Measurements from ENCODE around the gene BMPR1A.

BMPR1A gene

DNA sequence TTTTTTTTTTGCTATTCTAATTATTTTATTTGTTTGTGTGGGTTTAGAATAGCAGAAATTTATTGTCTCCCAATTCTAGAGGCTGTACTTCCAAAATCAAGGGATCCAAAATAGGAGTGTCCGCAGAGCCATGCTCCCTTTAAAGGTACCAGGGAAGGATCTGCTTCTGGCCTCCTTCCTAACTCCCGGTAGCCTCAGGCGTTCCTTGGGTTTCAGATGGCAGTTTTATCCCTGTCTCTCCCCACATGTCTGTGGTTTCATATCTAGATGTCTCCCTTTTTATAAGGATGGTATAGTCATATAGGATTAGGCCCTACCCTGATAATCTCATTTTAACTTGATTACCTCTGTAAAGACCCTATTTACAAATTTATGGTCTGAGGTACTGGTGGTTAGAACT is 48.4 kb downstream of the BMPR1A start:
- DNase-seq = no peak

DNA sequence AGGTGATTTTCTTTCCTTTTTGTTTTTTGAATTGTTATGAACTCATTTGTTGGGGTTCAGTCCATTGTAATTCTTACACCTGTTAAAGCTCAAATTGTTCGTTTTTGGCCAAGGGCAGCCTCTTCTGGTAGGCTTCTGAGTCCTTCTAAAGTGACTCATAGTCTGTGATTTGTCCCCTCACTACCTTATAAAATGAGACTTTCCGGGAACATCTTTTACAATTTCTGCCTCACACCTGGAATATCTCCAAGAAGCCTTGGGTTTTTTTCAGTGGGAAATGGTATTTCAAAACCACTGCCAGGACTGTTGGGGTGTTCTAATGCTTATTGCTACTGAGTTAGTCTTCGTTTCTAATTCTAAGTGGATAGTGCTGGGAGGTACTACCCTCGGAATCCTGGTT is 56.7 kb downstream of the BMPR1A start:
- no peak for DNase-seq

DNA sequence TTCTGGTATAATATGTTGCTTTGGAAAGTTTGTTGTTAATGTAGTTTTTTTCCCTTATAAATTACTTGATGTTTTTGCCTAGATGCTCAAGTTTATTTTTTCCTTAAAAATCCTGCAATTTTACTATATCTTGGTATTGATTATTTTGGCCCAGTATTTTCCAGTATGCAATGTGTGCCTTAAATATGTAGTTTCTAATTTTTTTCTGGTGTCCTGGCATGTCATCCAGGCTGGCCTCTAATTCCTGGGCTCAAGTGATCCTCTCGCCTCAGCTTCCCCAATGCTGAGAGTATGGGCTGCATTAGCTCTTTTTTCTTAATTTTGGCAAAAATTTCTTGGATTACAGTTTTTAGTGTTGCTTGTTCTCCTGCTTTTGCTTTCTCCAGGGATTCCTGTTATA is 57.6 kb downstream of the BMPR1A start:
- no peak for DNase-seq

DNA sequence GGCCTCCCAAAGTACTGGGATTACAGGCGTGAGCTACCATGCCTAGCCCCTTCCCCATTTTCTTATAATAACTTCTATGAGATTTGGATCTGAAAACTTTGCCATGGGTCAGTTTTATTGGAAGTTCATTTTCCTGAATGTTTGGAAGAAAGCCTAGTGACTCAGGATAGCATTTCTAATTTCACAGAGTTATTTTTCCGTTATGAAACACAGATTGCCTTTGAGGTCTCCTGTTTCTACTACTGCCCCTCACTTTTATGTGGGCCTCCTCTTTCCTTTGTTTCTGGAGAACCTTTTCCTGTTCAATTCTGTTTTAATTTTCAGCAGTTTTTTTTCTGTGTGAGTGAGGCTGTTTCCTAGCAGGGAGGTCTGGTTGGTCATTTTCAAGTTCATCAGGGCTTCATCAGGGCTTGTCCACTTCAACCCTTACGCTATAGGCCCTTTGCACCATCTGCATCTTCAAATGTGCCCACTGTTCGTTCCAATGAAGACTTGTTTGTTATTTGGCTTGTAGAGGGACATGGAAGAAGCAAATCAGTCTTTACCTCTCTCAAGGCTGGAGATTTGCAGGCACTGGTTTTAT is 58.7 kb downstream of the BMPR1A start:
- DNase-seq = no peak

DNA sequence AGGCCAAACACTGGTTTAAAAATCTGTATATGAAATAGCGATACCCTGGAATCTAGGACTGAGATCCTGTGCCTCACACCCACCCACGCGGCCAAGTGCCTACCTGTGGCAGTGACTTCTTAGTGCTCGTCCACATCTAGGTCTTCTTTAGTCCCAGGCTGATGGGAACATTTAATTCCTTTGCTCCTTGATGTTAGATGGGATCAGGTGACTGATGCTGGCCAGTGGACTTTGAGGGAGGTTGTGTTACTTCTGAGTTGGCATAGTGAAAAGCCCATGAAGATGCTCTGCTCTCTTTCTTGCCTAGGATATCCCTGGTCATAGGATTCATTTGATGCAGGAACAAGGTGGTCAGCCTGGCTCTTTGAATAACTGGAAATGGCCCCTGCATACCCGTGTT is 59.2 kb downstream of the BMPR1A start:
- no peak for DNase-seq

DNA sequence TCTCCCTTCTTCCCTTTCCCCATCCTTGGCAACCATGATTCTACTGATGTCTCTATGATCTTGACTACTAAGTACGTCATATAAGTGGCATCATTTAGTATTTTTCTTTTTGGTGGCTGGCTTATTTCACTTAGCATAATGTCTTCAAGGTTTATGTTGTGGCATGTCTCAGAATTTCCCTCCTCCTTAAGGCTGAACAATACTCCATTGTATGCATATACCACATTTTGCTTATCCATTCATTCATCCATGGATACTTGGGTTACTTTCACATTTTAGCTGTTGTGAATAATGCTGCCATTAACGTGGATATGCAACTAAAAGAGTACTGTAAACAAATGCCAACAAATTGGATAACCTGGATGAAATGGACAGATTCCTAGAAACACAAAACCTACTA is 60.8 kb downstream of the BMPR1A start:
- no peak for DNase-seq

DNA sequence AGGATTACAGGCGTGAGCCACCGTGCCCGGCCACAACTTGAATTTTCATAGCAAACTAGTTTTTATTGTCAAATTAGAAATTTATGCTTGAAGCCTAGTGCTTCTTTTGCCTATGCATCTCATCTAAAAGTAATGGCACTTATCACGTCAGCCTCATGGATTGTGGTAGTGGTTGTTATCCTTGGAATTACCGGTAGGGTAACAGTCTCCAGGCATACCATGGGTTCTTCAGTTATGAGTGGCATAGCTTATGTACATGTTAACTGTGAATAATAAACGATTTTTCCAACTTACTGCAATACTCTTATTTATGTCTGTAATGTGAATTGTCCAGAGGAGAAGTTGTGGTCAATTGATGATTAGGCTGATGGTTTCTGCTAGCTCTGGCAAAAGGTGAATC is 63.1 kb downstream of the BMPR1A start:
- no peak for DNase-seq

DNA sequence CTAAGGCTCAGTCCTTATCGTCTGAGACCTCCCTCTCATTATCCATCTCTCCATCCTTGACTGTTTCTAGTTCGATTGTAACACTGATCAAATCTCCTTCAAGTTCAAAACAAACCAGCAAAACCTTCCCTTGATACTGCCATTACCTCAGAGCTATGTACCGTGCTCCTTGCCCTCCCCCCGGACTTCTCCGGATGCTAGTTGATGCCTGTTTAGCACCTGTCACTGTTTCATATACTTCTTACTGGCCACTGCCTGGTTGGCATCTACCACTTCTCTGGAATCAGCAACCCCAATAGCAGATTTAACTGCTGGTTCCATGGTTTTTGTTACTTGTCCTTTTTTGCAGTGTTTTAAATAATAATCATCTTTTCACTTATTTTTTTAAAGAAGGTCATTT is 64.1 kb downstream of the BMPR1A start:
- no peak for DNase-seq

DNA sequence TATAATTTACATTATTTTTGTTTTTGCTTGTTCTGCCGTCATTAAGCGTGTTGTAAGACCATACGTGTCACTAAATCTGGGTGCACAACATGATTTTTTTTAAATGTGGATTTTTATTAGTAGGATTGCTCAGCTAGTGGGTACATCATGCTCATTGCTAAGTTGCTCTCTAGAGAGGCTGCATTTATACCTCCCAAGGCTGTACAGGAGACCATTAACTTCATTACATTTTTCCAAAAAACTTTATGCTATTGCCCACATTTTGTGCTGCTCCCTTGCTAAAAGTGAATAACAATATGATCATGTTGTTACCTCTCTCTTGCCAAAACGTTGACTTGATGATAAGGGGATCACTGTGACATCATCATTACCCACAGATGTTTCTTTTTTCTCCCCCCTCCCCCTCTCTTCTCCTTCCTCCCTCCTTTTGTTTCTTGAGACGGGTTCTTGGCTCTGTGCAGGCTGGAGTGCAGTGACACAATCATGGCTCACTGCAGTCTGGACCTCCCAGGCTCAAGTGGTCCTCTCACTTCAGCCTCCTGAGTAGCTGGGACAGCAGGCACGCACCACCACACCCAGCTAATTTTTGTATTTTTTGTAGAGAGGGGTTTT is 65.1 kb downstream of the BMPR1A start:
- no peak for DNase-seq

DNA sequence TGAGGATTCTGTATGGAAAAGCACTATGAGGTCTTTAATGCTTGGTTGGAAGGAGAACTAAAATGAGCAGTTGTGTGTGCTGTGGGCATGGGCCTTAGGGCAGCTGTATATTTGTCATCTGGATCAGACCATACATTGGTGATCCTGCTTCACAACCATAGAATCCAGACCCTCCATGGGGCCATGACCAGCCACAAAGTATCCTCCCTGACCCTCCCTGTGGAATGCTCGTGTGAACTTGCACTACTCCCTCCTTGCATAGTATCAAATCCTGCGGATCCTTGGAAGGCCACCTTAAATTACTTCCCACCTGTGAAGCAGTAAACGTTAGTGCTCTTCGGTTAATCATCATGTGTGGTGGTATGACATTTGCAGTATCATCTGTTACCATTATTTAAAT is 67.1 kb downstream of the BMPR1A start:
- DNase-seq = no peak

DNA sequence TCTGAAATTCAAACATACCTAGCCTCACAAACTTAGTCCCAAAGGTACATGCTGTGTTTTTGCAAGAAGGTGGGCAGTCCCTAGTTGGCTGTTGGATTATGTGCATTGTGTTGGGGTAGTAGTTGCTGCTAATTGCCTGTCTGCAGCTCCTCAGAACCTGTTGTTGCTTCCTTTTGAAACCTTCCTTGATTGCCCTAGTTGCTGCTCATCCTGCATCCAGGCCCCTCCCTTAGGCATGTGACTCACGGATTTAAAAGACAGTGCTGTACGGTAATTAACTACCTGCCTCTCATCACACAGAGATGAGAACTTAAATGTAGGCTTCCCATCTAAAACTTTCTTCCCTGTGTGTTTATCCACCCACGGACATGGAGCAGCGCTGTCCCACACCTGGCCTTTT is 67.7 kb downstream of the BMPR1A start:
- DNase-seq = no peak

DNA sequence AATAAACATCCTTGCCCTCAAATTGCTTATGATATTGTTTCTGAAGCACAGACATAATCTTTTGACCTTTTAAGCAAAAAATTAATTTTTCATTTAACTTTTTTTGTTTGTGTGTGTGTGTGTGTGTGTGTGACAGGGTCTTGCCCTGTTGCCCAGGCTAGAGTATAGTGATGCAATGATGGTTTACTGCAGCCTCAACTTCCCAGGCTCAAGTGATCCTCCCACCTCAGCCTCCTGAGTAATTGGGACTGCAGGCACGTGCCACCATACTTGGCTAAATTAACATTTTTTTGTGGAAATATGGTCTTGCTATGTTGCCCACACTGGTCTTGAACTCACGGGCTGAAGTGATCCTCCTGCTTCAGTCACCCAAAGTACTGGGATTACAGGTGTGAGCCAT is 68.9 kb downstream of the BMPR1A start:
- DNase-seq = no peak

DNA sequence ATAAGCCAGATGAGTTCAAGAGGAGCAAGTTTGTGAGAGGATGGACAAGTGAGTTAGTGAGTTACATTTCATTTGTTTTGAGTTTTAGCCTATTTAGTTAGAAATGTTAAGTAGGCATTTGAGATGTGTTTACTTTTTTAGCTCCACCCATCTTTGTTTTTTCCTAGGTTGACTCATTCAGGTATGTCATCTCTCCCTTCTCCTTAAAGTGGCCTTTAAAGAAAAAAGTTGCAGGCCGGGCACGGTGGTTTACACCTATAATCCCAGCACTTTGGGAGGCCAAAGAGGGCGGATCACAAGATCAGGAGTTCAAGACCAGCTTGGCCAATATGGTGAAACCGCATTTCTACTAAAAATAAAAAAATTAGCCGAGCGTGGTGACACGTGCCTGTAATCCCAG is 71.2 kb downstream of the BMPR1A start:
- no peak for DNase-seq

DNA sequence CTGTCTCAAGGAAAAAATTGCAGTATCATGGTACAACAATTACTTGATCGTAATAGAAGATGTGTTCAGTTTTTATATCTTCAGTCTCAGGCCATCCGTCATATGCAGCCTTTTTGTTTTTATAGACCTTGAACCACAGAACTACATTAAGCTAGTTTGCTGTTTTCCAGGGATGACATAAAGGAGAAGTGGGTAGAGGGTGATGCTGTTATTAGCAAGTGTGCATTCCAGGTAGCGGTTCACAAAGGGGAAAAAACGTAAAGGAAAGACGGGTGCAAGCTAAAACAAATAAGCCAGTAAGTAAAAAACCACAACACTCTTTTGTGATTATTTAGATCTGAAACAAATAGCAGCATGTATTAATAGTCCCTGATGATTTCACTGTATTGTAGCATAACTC is 71.7 kb downstream of the BMPR1A start:
- no peak for DNase-seq

DNA sequence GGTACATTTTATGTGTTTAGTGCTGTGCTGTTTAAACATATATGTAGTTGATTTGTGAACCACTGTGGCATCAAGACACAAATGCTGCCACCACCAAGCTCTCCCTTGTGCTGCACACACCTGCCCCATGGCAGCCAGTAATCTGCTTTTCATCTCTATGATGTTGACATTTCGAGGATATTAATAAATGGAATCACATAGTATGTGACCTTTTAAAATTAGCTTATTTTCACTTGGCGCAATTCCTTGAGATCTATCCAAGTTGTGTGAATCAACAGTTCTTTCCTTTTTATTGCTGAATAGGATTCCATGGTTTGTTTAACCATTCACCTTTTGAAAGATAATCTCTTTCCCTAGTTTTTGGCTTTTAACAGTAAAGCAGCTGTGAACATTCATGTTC is 73.1 kb downstream of the BMPR1A start:
- DNase-seq = no peak

DNA sequence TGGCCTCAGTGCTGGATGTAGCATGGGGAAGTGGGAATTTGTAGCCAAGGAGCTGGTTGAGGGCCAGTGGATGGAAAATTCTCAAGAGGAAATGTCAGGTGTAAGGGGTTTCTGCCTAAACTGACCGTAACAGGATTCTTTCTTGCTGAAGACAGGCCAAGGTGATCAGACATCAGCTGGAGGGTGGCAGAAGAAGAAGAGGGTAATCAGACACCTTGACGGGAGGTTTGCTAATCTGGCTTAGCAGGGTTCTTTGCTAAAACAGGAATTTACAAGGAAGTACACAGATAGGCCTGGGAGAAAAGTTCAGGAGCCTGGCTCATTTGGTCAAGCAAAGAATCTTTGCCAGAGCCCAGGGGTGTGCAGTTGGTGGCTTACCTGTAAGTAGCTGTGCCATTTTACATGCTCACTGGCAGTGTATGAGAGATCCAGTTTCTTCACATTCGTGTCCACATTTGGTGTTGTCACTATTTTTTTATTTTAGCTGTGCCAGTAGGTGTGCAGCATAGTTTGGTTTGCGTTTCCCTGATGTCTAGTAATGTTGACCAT is 73.7 kb downstream of the BMPR1A start:
- no peak for DNase-seq

DNA sequence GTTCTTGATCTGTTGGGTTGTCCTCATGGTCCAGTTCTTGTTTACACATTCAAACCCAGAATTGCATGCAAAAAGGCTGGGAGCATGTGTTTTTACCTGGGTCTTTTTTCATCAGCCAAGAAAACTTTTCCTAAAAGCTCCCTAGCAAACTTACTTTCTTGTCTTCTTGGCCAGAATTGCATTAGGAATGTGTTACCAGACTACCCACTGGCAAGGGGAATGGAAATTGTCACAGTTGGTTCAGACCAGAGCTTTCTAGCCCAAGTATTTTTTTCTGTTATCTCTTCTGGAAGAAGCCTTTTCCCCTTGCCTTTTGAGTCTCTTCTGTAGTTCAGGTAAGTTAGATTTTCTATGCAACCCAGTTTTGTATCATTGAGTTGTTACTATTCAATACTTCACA is 77.5 kb downstream of the BMPR1A start:
- no peak for DNase-seq

DNA sequence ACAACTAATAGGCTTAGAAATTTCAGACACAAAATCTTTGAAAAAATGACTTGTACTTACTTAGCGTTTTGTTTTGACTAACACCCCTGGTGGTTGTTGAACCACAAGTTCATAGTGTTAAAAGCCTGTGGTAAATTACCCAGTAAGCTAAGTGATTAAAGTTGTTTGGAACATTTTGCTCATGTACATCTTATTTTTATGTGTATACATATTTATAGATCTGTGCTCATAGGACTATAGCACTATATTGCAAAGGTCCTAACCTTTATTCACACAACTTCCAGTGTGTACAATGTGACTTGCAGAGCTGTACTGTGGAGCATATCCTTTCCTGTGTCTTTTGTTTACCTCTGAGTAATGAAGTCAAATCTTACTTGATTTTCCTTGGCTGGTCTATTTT is 79.6 kb downstream of the BMPR1A start:
- no peak for DNase-seq

DNA sequence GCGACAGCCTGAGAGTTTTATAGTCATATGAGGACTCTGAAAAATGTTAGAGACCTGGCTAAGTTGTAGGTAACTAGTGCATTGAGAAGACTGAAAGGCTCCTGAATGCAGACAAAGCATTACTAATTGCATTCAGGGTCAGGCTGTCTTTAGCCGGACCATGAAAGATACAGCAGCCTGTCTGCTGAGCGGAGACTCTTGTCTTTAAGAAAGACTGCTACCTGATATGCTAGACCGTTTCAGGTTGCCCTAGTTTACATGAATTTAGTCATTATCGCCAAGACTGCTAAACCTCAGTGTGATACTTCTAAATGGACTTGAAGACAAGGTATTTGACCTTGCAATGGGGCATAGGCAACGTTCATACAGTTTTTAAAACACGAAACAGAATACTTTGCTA is 81.2 kb downstream of the BMPR1A start:
- no peak for DNase-seq

DNA sequence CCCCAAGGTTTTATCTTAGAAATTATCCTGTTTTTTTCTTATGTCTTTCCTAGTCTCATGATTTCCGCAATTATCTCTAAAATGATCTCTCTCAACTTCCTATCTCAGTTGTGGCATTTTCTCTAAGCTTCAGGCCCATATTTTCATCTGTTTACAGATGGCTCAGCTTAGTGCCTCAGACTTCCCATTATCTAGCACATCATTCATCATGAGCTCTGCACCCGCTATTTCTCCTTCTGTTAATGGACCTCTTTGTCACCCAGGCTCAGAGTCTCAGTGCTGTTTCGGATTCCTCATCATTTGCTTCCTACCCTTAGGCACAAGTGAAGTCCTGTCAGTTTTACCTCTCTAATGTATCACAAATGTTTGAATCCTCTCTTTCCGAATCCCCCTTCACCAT is 84.1 kb downstream of the BMPR1A start:
- no peak for DNase-seq

DNA sequence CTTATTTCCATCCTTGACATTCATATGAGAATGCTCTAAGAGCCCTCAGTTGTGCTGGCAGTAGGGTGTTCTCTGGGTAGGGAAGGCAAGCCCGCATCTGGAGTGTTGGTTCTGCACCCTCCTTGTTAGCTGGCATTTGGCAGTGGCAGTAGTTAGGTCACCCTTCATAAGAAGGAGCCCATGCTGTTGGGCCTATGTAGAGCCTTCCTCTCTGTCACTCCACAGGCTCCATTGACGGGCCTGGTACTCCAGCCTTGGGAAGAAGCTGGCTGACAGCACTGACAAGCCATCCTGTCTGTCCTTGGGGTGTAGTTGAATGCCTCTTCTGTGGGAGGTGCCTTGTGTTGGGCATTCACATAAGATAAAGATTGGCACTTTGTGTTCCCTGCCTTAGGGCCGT is 89.7 kb downstream of the BMPR1A start:
- DNase-seq = no peak

DNA sequence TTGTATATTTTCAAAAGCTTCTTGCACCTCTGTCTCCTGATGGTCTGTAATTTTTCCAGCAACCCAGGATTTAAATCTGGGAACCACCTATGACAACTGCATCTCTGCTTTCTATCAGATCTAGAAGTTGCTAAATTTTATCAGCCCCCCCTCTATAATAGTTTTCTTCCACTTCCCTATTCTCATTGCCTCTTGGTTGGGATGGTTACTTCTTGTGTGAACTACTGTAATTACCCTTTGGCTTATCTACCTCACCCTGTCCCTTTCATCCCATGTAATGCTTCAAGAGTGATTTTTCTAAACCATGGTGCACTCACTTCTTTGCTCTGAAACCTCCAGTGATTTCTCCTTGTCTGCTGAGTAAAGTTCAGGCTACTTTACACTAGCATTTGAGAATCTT is 92.3 kb downstream of the BMPR1A start:
- DNase-seq = no peak

DNA sequence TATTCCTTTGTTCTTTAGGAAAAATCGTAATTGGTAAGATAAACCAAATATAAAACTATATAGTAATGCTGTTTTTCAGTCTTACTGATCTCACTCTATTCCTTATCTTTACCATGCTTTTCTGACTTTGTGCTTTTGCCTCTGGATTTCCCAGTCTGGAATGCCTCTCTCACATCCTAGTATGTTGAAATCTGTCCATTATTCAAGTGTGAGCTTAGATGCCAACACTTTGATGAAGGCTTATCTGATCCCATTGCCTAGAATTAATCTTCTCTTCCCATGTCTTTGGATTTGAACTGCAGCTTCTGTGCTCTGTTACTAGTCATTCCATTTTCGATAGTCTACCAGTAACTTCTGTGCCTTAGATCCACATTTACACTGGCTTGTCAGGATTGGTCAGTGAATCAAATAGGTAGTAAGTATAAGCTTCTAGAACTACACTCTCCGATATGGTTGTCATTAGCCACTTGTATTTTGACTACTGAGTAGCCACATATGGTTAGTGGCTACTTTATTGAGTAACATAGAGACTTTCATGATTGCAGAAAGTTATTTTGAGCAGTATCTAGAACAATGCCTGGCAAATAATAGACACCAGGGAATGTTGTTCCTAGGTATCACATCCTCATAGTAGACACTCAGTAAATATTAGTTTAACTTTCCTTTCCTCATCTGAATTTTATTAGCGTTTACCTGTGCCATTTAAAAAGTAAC is 92.9 kb downstream of the BMPR1A start:
- no peak for DNase-seq

DNA sequence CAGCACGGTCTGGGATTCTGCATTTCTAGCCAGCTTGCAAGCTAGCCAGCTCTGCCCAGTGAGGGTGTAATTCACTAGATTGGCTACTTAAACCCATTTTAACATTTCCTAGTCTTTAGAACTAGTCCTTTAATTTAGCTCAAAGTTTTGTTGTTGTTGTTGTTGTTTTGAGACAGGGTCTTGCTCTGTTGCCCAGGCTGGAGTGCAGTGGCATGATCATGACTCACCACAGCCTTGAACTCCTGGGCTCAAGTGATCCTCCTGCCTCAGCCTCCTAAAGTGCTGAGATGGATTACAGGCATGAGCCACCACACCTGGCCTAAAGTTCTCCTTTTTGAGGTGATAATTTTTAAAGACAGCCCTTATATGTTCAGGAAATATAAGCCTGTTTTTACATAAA is 94.1 kb downstream of the BMPR1A start:
- DNase-seq = no peak
